ENCODE results near the gene KLHL29. TPM values are rescaled to one million over a fixed set of nuclear protein-coding genes. Genes with fewer than 3 reads are reported as not detected.
A peak's percentile ranks its signal among the peaks of the same experiment; 100 is the strongest.

The KLHL29 gene
- total and polyA plus RNA-seq, 7 experiments from 2014 or later: 0.59 to 6.5 (median 5.6) TPM

GRCh38 chr2:23363831-23364230 is 21.1 kb upstream of the KLHL29 start:
- DNase-seq: no peak
- Mint-ChIP-seq H3K9me3 (no peaks in the 10 kb centered on the region), H3K4me3 (no peak overlapping the region), H3K27ac (no peak overlapping the region), H3K27me3 (peaks cover 22 to 43% (median 39%) of the 10 kb centered on the region in 5 donors), H3K36me3 (no peaks in the 10 kb centered on the region), H3K4me1 (peaks cover 0 to 5% (median 2%) of the 10 kb centered on the region in 7 donors)
- intact Hi-C loops (cut with micrococcal nuclease): no loop called here
- Histone ChIP-seq H3K36me3 (ENCODE audit: control insufficient read depth in 2 of 3, insufficient read depth in 3 of 3, low read length in 3 of 3) (no peaks in the 10 kb centered on the region), H3K27me3 (ENCODE audit: control insufficient read depth in 2 of 2, insufficient read depth in 2 of 2, low read length in 2 of 2) (no peaks in the 10 kb centered on the region), H3K9me3 (ENCODE audit: control insufficient read depth in 2 of 3, low read length in 3 of 3) (no peaks in the 10 kb centered on the region), H3K4me1 (ENCODE audit: control insufficient read depth in 2 of 2, insufficient read depth in 2 of 2, low read length in 2 of 2) (no peaks in the 10 kb centered on the region), H3K27ac (ENCODE audit: low read depth, low read length) (no peak overlapping the region), H3K4me3 (ENCODE audit: low read length) (no peak overlapping the region)
- ChIA-PET CTCF (no interaction called here), POLR2A (no interaction called here)
- no peak for ATAC-seq

GRCh38 chr2:23366720-23367119 is 18.3 kb upstream of the KLHL29 start:
- no peak overlapping the region for H3K4me3 Mint-ChIP-seq
- Histone ChIP-seq H3K4me3 (ENCODE audit: low read length) (no peak overlapping the region), H3K4me1 (ENCODE audit: control insufficient read depth in 2 of 2, insufficient read depth in 2 of 2, low read length in 2 of 2) (no peaks in the 10 kb centered on the region), H3K27me3 (ENCODE audit: control insufficient read depth in 2 of 2, insufficient read depth in 2 of 2, low read length in 2 of 2) (no peaks in the 10 kb centered on the region), H3K9me3 (ENCODE audit: control insufficient read depth in 2 of 3, low read length in 3 of 3) (no peaks in the 10 kb centered on the region), H3K36me3 (ENCODE audit: control insufficient read depth in 2 of 3, insufficient read depth in 3 of 3, low read length in 3 of 3) (no peaks in the 10 kb centered on the region), H3K27ac (ENCODE audit: low read depth, low read length) (no peak overlapping the region)
- no peak for ATAC-seq
- intact Hi-C loops (cut with micrococcal nuclease): loop anchor here in 1 of 2 donors (1.0 to 5.0 kb wide), 3 partner anchors 86 to 166 kb away; no protein-coding TSS in a partner anchor
- ChIA-PET CTCF (no interaction called here), POLR2A (no interaction called here)
- no peak overlapping the region for H3K27ac Mint-ChIP-seq
- no peaks in the 10 kb centered on the region for H3K36me3 Mint-ChIP-seq
- peak in 1 of 9 donors; percentile 8 for DNase-seq
- no peaks in the 10 kb centered on the region for H3K9me3 Mint-ChIP-seq
- H3K4me1 Mint-ChIP-seq: peaks cover 0 to 5% (median 2%) of the 10 kb centered on the region in 7 donors
- H3K27me3 Mint-ChIP-seq: peaks cover 12 to 51% (median 35%) of the 10 kb centered on the region in 5 donors

GRCh38 chr2:23367760-23368159 is 17.2 kb upstream of the KLHL29 start:
- ChIA-PET POLR2A (no interaction called here), CTCF (no interaction called here)
- ATAC-seq (no peak), DNase-seq (no peak)
- Mint-ChIP-seq H3K27me3 (peaks cover 4 to 48% (median 25%) of the 10 kb centered on the region in 5 donors), H3K27ac (no peak overlapping the region), H3K9me3 (no peaks in the 10 kb centered on the region), H3K4me3 (no peak overlapping the region), H3K4me1 (peaks cover 0 to 5% (median 2%) of the 10 kb centered on the region in 7 donors), H3K36me3 (no peaks in the 10 kb centered on the region)
- Histone ChIP-seq H3K27ac (ENCODE audit: low read depth, low read length) (no peak overlapping the region), H3K4me1 (ENCODE audit: control insufficient read depth in 2 of 2, insufficient read depth in 2 of 2, low read length in 2 of 2) (no peaks in the 10 kb centered on the region), H3K9me3 (ENCODE audit: control insufficient read depth in 2 of 3, low read length in 3 of 3) (no peaks in the 10 kb centered on the region), H3K4me3 (ENCODE audit: low read length) (no peak overlapping the region), H3K27me3 (ENCODE audit: control insufficient read depth in 2 of 2, insufficient read depth in 2 of 2, low read length in 2 of 2) (no peaks in the 10 kb centered on the region), H3K36me3 (ENCODE audit: control insufficient read depth in 2 of 3, insufficient read depth in 3 of 3, low read length in 3 of 3) (no peaks in the 10 kb centered on the region)
- intact Hi-C loops (cut with micrococcal nuclease): loop anchor here in 1 of 2 donors (5.0 kb wide), 1 partner anchor 85 kb away; no protein-coding TSS in a partner anchor

- Histone ChIP-seq H3K4me1 (ENCODE audit: control insufficient read depth in 2 of 2, insufficient read depth in 2 of 2, low read length in 2 of 2) (no peaks in the 10 kb centered on the region), H3K27ac (ENCODE audit: low read depth, low read length) (no peak overlapping the region), H3K4me3 (ENCODE audit: low read length) (no peak overlapping the region), H3K27me3 (ENCODE audit: control insufficient read depth in 2 of 2, insufficient read depth in 2 of 2, low read length in 2 of 2) (no peaks in the 10 kb centered on the region), H3K36me3 (ENCODE audit: control insufficient read depth in 2 of 3, insufficient read depth in 3 of 3, low read length in 3 of 3) (no peaks in the 10 kb centered on the region), H3K9me3 (ENCODE audit: control insufficient read depth in 2 of 3, low read length in 3 of 3) (no peaks in the 10 kb centered on the region)
- Mint-ChIP-seq H3K4me1 (peaks cover 0 to 6% (median 0%) of the 10 kb centered on the region in 7 donors), H3K27ac (no peak overlapping the region), H3K27me3 (peaks cover 0 to 53% (median 0%) of the 10 kb centered on the region in 5 donors), H3K4me3 (no peak overlapping the region), H3K9me3 (no peaks in the 10 kb centered on the region), H3K36me3 (no peaks in the 10 kb centered on the region)
- POLR2A ChIA-PET: interaction anchor here (0.7 kb wide), 1 partner anchor 30 kb away, joined by 3 read pairs; no protein-coding TSS in a partner anchor
- intact Hi-C loops (cut with micrococcal nuclease): no loop called here
- no peak for ATAC-seq
- no peak for DNase-seq
- CTCF ChIA-PET: no interaction called here
Observed at GRCh38 chr2:23373666-23374065, 11.3 kb upstream of the KLHL29 start.

GRCh38 chr2:23375448-23375847 is 9.5 kb upstream of the KLHL29 start:
- ChIA-PET CTCF (no interaction called here), POLR2A (interaction anchor here (1.3 to 2.0 kb wide), 3 partner anchors 9 to 157 kb away, joined by 5 to 9 read pairs (median 6); partner anchors contain the start of gene KLHL29)
- peaks cover 4 to 9% (median 5%) of the 10 kb centered on the region in 7 donors for H3K4me1 Mint-ChIP-seq
- Histone ChIP-seq H3K36me3 (ENCODE audit: control insufficient read depth in 2 of 3, insufficient read depth in 3 of 3, low read length in 3 of 3) (no peaks in the 10 kb centered on the region), H3K27me3 (ENCODE audit: control insufficient read depth in 2 of 2, insufficient read depth in 2 of 2, low read length in 2 of 2) (no peaks in the 10 kb centered on the region), H3K9me3 (ENCODE audit: control insufficient read depth in 2 of 3, low read length in 3 of 3) (no peaks in the 10 kb centered on the region), H3K4me3 (ENCODE audit: low read length) (no peak overlapping the region), H3K4me1 (ENCODE audit: control insufficient read depth in 2 of 2, insufficient read depth in 2 of 2, low read length in 2 of 2) (peaks cover 0 to 7% of the 10 kb centered on the region in 2 donors), H3K27ac (ENCODE audit: low read depth, low read length) (no peak overlapping the region)
- DNase-seq: peak in 2 of 9 donors; percentile 24 to 29
- peaks cover 0 to 56% (median 0%) of the 10 kb centered on the region in 5 donors for H3K27me3 Mint-ChIP-seq
- H3K36me3 Mint-ChIP-seq: no peaks in the 10 kb centered on the region
- no peak overlapping the region for H3K27ac Mint-ChIP-seq
- no peaks in the 10 kb centered on the region for H3K9me3 Mint-ChIP-seq
- no peak overlapping the region for H3K4me3 Mint-ChIP-seq
- ATAC-seq: peak; percentile 60
- intact Hi-C loops (cut with micrococcal nuclease): no loop called here

- Mint-ChIP-seq H3K9me3 (no peaks in the 10 kb centered on the region), H3K36me3 (peaks cover 0 to 3% (median 0%) of the 10 kb centered on the region in 5 donors), H3K4me3 (no peak overlapping the region), H3K27me3 (peaks cover 0 to 58% (median 0%) of the 10 kb centered on the region in 5 donors), H3K27ac (no peak overlapping the region), H3K4me1 (peaks cover 10 to 16% (median 11%) of the 10 kb centered on the region in 7 donors)
- intact Hi-C loops (cut with micrococcal nuclease): no loop called here
- ChIA-PET POLR2A (interaction anchor here (0.6 to 2.0 kb wide), 2 partner anchors 66 to 156 kb away, joined by 4 to 5 read pairs; no protein-coding TSS in a partner anchor), CTCF (no interaction called here)
- H3K4me1 ChIP-seq (ENCODE audit: control insufficient read depth in 2 of 2, insufficient read depth in 2 of 2, low read length in 2 of 2): peaks cover 0 to 14% of the 10 kb centered on the region in 2 donors
- ATAC-seq (no peak), DNase-seq (no peak)
- no peaks in the 10 kb centered on the region for H3K36me3 ChIP-seq (ENCODE audit: control insufficient read depth in 2 of 3, insufficient read depth in 3 of 3, low read length in 3 of 3)
- no peaks in the 10 kb centered on the region for H3K9me3 ChIP-seq (ENCODE audit: control insufficient read depth in 2 of 3, low read length in 3 of 3)
- H3K27ac ChIP-seq (ENCODE audit: low read depth, low read length): no peak overlapping the region
- H3K4me3 ChIP-seq (ENCODE audit: low read length): no peak overlapping the region
- no peaks in the 10 kb centered on the region for H3K27me3 ChIP-seq (ENCODE audit: control insufficient read depth in 2 of 2, insufficient read depth in 2 of 2, low read length in 2 of 2)
Observed at GRCh38 chr2:23376075-23376474, 8.9 kb upstream of the KLHL29 start.

- peaks cover 0 to 19% of the 10 kb centered on the region in 2 donors for H3K4me1 ChIP-seq (ENCODE audit: control insufficient read depth in 2 of 2, insufficient read depth in 2 of 2, low read length in 2 of 2)
- H3K36me3 Mint-ChIP-seq: peaks cover 0 to 3% (median 0%) of the 10 kb centered on the region in 5 donors
- peaks cover 0 to 65% (median 0%) of the 10 kb centered on the region in 5 donors for H3K27me3 Mint-ChIP-seq
- intact Hi-C loops (cut with micrococcal nuclease): no loop called here
- H3K27ac Mint-ChIP-seq: no peak overlapping the region
- DNase-seq (no peak), ATAC-seq (no peak)
- H3K36me3 ChIP-seq (ENCODE audit: control insufficient read depth in 2 of 3, insufficient read depth in 3 of 3, low read length in 3 of 3): no peaks in the 10 kb centered on the region
- H3K4me1 Mint-ChIP-seq: peaks cover 13 to 19% (median 18%) of the 10 kb centered on the region in 7 donors
- H3K9me3 Mint-ChIP-seq: no peaks in the 10 kb centered on the region
- no peak overlapping the region for H3K4me3 Mint-ChIP-seq
- H3K27me3 ChIP-seq (ENCODE audit: control insufficient read depth in 2 of 2, insufficient read depth in 2 of 2, low read length in 2 of 2): no peaks in the 10 kb centered on the region
- no peak overlapping the region for H3K27ac ChIP-seq (ENCODE audit: low read depth, low read length)
- ChIA-PET POLR2A (interaction anchor here (0.8 kb wide), 1 partner anchor 9 kb away, joined by 4 read pairs; no protein-coding TSS in a partner anchor), CTCF (no interaction called here)
- H3K4me3 ChIP-seq (ENCODE audit: low read length): no peak overlapping the region
- no peaks in the 10 kb centered on the region for H3K9me3 ChIP-seq (ENCODE audit: control insufficient read depth in 2 of 3, low read length in 3 of 3)
Observed at GRCh38 chr2:23376972-23377371, 8.0 kb upstream of the KLHL29 start.

Measured in naive thymus-derived CD4-positive, alpha-beta T cell (primary cell).